Measurements from ENCODE around the gene C19orf33. TPM values are rescaled to one million over a fixed set of nuclear protein-coding genes. Genes with fewer than 3 reads are reported as not detected.

C19orf33 gene
- total and polyA plus RNA-seq, 9 of the 15 experiments (the other 6 are each of a cell fraction or from before 2014, with no cell fraction given), result 3.2 TPM; not detected in 8

DNA sequence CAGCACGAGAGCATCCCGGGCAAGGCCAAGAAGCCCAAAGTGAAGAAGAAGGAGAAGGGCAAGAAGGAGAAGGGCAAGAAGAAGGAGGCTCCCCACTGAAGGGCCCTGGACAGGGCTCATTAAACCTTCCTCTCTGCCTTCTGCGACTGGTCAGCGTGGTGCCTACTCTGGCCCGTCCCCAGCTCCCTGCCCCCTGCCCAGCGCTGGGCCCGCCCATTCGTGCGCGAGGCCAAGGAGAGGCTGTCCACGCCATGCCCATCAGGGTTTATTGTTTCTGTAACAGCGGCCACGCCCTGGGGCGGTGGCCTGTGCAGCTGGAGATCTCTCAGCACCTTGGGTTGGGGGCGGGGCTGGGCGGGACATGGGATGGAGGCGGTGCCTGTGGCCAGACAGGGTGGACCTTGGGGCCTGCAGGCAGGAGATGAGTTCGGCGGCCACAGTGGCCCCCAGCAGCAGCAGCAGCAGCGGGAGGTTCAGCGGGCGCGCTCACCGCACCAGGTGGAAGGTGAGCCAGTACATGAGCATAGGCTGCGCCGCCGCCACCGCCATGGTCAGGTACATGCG lies 897 bp downstream of the C19orf33 start (continued):
- TF ChIP-seq KDM1A (IDR thresholded peaks at IDR 0.05) (no peak), TBP (optimal IDR thresholded peaks at IDR 0.05; ENCODE audit: low read depth, low read length) (peak; percentile 46), SETDB1 (IDR thresholded peaks at IDR 0.05; ENCODE audit: low read length) (no peak), NFIC (IDR thresholded peaks at IDR 0.05) (peak; percentile 26; the same call in 1 of the 2 replicates), ESRRA (IDR thresholded peaks at IDR 0.05; ENCODE audit: borderline replicate concordance, low read depth) (0 out of 2 replicates have a peak, but pooled peaks have one; percentile 3), POLR2G (IDR thresholded peaks at IDR 0.05; ENCODE audit: low read depth, low read length) (peak; percentile 18; the same call in 1 of the 2 replicates), CEBPG (CRISPR knock-in tag; IDR thresholded peaks at IDR 0.05) (no peak), CEBPG (tag; conservative IDR thresholded peaks at IDR 0.05 in 1 of 2, IDR thresholded peaks at IDR 0.05 in 1 of 2) (no peak), TEAD1 (CRISPR knock-in tag; IDR thresholded peaks at IDR 0.05) (no peak), MAFF (IDR thresholded peaks at IDR 0.05; ENCODE audit: low read length) (no peak), ESRRB (CRISPR knock-in tag; IDR thresholded peaks at IDR 0.05; ENCODE audit: borderline replicate concordance) (no peak), BRCA1 (IDR thresholded peaks at IDR 0.05) (no peak), BRCA1 (CRISPR knock-in tag; IDR thresholded peaks at IDR 0.05) (no peak), KLF1 (tag; IDR thresholded peaks at IDR 0.05) (peak; percentile 93), TCF3 (CRISPR knock-in tag; IDR thresholded peaks at IDR 0.05) (peak; percentile 59; the same call in 1 of the 2 replicates), ZNF766 (CRISPR knock-in tag; conservative IDR thresholded peaks at IDR 0.05) (peak; percentile 71; the same call in 1 of the 2 replicates), MBD2 (IDR thresholded peaks at IDR 0.05; ENCODE audit: borderline replicate concordance, low read depth) (peak; percentile 54), NCOR1 (IDR thresholded peaks at IDR 0.05) (peak; percentile 41; the same call in 1 of the 2 replicates), HDAC8 (tag; IDR thresholded peaks at IDR 0.05) (no peak), POLR2AphosphoS2 (IDR thresholded peaks at IDR 0.05; ENCODE audit: low read length) (peak; percentile 91; the same call in 1 of the 2 replicates), MYC (IDR thresholded peaks at IDR 0.05; ENCODE audit: low read depth, low read length) (peak; percentile 57; the same call in 1 of the 2 replicates), MYC (CRISPR knock-in tag; IDR thresholded peaks at IDR 0.05; ENCODE audit: borderline replicate concordance, low read depth) (no peak)
- TF ChIP-seq, protein P1, sequence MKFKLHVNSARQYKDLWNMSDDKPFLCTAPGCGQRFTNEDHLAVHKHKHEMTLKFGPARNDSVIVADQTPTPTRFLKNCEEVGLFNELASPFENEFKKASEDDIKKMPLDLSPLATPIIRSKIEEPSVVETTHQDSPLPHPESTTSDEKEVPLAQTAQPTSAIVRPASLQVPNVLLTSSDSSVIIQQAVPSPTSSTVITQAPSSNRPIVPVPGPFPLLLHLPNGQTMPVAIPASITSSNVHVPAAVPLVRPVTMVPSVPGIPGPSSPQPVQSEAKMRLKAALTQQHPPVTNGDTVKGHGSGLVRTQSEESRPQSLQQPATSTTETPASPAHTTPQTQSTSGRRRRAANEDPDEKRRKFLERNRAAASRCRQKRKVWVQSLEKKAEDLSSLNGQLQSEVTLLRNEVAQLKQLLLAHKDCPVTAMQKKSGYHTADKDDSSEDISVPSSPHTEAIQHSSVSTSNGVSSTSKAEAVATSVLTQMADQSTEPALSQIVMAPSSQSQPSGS (CRISPR knock-in tag; IDR thresholded peaks at IDR 0.05), result no peak
- TF ChIP-seq, protein P2, sequence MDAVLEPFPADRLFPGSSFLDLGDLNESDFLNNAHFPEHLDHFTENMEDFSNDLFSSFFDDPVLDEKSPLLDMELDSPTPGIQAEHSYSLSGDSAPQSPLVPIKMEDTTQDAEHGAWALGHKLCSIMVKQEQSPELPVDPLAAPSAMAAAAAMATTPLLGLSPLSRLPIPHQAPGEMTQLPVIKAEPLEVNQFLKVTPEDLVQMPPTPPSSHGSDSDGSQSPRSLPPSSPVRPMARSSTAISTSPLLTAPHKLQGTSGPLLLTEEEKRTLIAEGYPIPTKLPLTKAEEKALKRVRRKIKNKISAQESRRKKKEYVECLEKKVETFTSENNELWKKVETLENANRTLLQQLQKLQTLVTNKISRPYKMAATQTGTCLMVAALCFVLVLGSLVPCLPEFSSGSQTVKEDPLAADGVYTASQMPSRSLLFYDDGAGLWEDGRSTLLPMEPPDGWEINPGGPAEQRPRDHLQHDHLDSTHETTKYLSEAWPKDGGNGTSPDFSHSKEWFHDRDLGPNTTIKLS (IDR thresholded peaks at IDR 0.05; ENCODE audit: borderline replicate concordance, low read depth), result no peak
- TF ChIP-seq, protein P3, sequence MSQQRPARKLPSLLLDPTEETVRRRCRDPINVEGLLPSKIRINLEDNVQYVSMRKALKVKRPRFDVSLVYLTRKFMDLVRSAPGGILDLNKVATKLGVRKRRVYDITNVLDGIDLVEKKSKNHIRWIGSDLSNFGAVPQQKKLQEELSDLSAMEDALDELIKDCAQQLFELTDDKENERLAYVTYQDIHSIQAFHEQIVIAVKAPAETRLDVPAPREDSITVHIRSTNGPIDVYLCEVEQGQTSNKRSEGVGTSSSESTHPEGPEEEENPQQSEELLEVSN (IDR thresholded peaks at IDR 0.05; ENCODE audit: borderline replicate concordance in 1 of 2, extremely low read depth in 1 of 2, insufficient read depth in 1 of 2, insufficient read length in 1 of 2, low read depth in 1 of 2, low read length in 1 of 2, poor library complexity in 1 of 2, severe bottlenecking in 1 of 2), result peak in 1 of 2 experiments; percentile 21

Measured in K562 (cell line).